CD14-positive monocyte (primary cell): Measurements from ENCODE around the gene PRELID3B. TPM values are rescaled to one million over a fixed set of nuclear protein-coding genes. Genes with fewer than 3 reads are reported as not detected.

Experiments
- DNase-seq, 3 donors: peaks; one replicate each; pipeline ENCODE4 v3.0.0-alpha.2; 2011 to 2022
- H2AFZ ChIP-seq: 2 replicates; pipeline ENCODE4 v1.6.0; 2012; ENCODE audit warnings: mild to moderate bottlenecking, low read depth, low read length, inconsistent platforms; ENCODE audit not compliant: insufficient read depth, poor library complexity, severe bottlenecking
- H3K27ac ChIP-seq, 2 donors: 1 replicate in 1 of 2; 2 replicates in 1 of 2; pipeline ENCODE4 v1.5.1; 2012 to 2013; ENCODE audit warnings: low read length in 2 of 2, control low read depth in 1 of 2, inconsistent platforms in 1 of 2, low read depth in 1 of 2, mild to moderate bottlenecking in 1 of 2
- H3K27me3 ChIP-seq, 2 donors: one replicate each; pipeline versions ENCODE4 v1.6.0 to v1.6.1; 2011 to 2013; ENCODE audit warnings: low read length in 2 of 2; ENCODE audit not compliant: control insufficient read depth in 2 of 2, insufficient read depth in 2 of 2
- H3K36me3 ChIP-seq, 2 donors: replicated peaks in 1 of 2; 1 replicate in 1 of 2; 2 replicates in 1 of 2; pipeline versions ENCODE4 v1.5.1 to v1.6.1; 2012 to 2013; ENCODE audit warnings: low read length in 2 of 2, control low read depth in 1 of 2, inconsistent platforms in 1 of 2, mild to moderate bottlenecking in 1 of 2; ENCODE audit not compliant: insufficient read depth in 2 of 2, control insufficient read depth in 1 of 2
- H3K4me1 ChIP-seq, 2 donors: 1 replicate in 1 of 2; 2 replicates in 1 of 2; pipeline versions ENCODE4 v1.5.1 to v1.6.1; 2012 to 2013; ENCODE audit warnings: low read length in 2 of 2, control low read depth in 1 of 2, inconsistent platforms in 1 of 2, mild to moderate bottlenecking in 1 of 2, moderate library complexity in 1 of 2; ENCODE audit not compliant: insufficient read depth in 2 of 2, control insufficient read depth in 1 of 2
- H3K4me2 ChIP-seq: replicated peaks from 2 replicates; pipeline ENCODE3; 2012; ENCODE audit warnings: low read length, moderate library complexity, mild to moderate bottlenecking; ENCODE audit not compliant: poor library complexity, severe bottlenecking; ENCODE audit errors: extremely low read depth
- H3K4me3 ChIP-seq, 3 experiments: fragments of 200-600 bp in 1 of 3; sonication (generic) in 1 of 3; replicated peaks in 1 of 3; 1 replicate in 2 of 3; 2 replicates in 1 of 3; pipeline ENCODE4 v1.5.1; 2011 to 2013; ENCODE audit warnings: low read length in 3 of 3, mild to moderate bottlenecking in 3 of 3, control low read depth in 2 of 3, low read depth in 2 of 3, inconsistent platforms in 1 of 3, moderate library complexity in 1 of 3
- H3K79me2 ChIP-seq: 2 replicates; pipeline ENCODE4 v1.6.0; 2012; ENCODE audit warnings: mild to moderate bottlenecking, control low read depth, inconsistent platforms, low read length, moderate library complexity; ENCODE audit not compliant: insufficient read depth
- H3K9ac ChIP-seq: 2 replicates; pipeline ENCODE4 v1.6.0; 2017; ENCODE audit warnings: low read length, mild to moderate bottlenecking; ENCODE audit not compliant: insufficient read depth, poor library complexity, severe bottlenecking
- H3K9me3 ChIP-seq, 2 donors: replicated peaks in 1 of 2; 1 replicate in 1 of 2; 2 replicates in 1 of 2; pipeline versions ENCODE4 v1.5.1 to v1.6.1; 2012 to 2013; ENCODE audit warnings: low read length in 2 of 2, control low read depth in 1 of 2; ENCODE audit not compliant: control insufficient read depth in 1 of 2, insufficient read depth in 1 of 2
- H4K20me1 ChIP-seq: 2 replicates; pipeline ENCODE4 v1.6.0; 2012; ENCODE audit warnings: mild to moderate bottlenecking, low read length, control low read depth, moderate library complexity; ENCODE audit not compliant: insufficient read depth
- H3K27ac Mint-ChIP-seq, 7 donors: one replicate each; pipeline ENCODE4 v1.8.0; 2020; ENCODE audit warnings: mild to moderate bottlenecking in 7 of 7, mixed read lengths in 7 of 7, moderate library complexity in 6 of 7, inconsistent platforms in 2 of 7
- H3K27me3 Mint-ChIP-seq, 3 donors: one replicate each; pipeline ENCODE4 v1.8.0; 2021 to 2022; ENCODE audit warnings: low read depth in 3 of 3, mild to moderate bottlenecking in 3 of 3, mixed read lengths in 3 of 3, moderate library complexity in 3 of 3, inconsistent platforms in 1 of 3
- H3K36me3 Mint-ChIP-seq, 2 donors: one replicate each; pipeline ENCODE4 v1.8.0; 2020; ENCODE audit warnings: mixed read lengths in 2 of 2, inconsistent platforms in 1 of 2, mild to moderate bottlenecking in 1 of 2
- H3K4me1 Mint-ChIP-seq: one replicate; pipeline ENCODE4 v1.8.0; 2020; ENCODE audit warnings: mild to moderate bottlenecking, mixed read lengths
- H3K4me3 Mint-ChIP-seq, 2 donors: one replicate each; pipeline ENCODE4 v1.8.0; 2020; ENCODE audit warnings: mild to moderate bottlenecking in 2 of 2, mixed read lengths in 2 of 2, moderate library complexity in 1 of 2
- H3K9me3 Mint-ChIP-seq, 7 donors: one replicate each; pipeline ENCODE4 v1.8.0; 2020 to 2022; ENCODE audit warnings: mixed read lengths in 7 of 7, mild to moderate bottlenecking in 6 of 7, moderate library complexity in 6 of 7, inconsistent platforms in 2 of 7
- WGBS: methylation state at CpG from one replicate; pipeline ENCODE4 v1.1.5; 2013; ENCODE audit warnings: missing lambda C conversion rate; ENCODE audit not compliant: insufficient coverage; 5-methylcytosine and 5-hydroxymethylcytosine counted together
- intact Hi-C, 2 donors: fragments of 100-400 bp; cut with micrococcal nuclease; formaldehyde crosslinking; loops; one replicate each; pipeline versions ENCODE4 v1.15.0 to v1.15.1; 2023
- polyA plus RNA-seq, 3 donors: library from polyadenylated mRNA; depleted of rRNA in 1 of 3; unstranded in 2 of 3; stranded (reverse) in 1 of 3; fragments of 300-500 nt in 2 of 3; fragments of >200 nt in 1 of 3; fragmentation: Illumina TruSeq in 2 of 3; gene quantifications; 1 replicate in 2 of 3; 2 replicates in 1 of 3; pipeline ENCODE4 v1.2.3, GENCODE V29; 2012 to 2021
- TF ChIP-seq, protein P1 (sequence below): fragments of 200-600 bp; IDR thresholded peaks from one replicate; pipeline ENCODE4 v1.8.0; 2022; ENCODE audit warnings: antibody characterized with exemption, mild to moderate bottlenecking

PRELID3B gene
- polyA plus RNA-seq, 3 donors, result 16.9 to 21.0 (median 20.1) TPM

DNA sequence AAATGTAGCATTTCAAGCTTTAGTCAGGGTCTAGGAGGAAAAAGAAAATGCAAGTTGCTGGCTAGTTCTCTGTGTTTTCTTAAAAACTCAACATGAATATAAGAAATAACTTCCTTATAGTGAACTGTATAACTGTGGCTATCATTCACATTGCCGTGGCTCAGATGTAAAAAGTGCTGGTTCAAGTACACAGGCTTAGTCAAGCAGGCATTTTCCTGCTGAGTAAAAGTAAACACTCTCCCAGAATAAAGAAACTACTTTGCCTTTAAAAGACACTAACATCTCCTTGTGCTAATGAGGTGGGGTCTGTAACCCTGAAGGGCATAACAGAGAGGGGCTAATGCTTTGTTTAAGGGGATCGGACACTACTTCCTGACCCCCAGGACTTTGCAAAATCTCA, 13.8 kb downstream of the PRELID3B start:
- peaks cover 57 to 70% of the 10 kb centered on the region in 2 donors for H3K36me3 ChIP-seq
- intact Hi-C loops, result loop anchor here in 1 of 2 donors (5.0 kb wide), 1 partner anchor 37 kb away; no protein-coding TSS in a partner anchor

DNA sequence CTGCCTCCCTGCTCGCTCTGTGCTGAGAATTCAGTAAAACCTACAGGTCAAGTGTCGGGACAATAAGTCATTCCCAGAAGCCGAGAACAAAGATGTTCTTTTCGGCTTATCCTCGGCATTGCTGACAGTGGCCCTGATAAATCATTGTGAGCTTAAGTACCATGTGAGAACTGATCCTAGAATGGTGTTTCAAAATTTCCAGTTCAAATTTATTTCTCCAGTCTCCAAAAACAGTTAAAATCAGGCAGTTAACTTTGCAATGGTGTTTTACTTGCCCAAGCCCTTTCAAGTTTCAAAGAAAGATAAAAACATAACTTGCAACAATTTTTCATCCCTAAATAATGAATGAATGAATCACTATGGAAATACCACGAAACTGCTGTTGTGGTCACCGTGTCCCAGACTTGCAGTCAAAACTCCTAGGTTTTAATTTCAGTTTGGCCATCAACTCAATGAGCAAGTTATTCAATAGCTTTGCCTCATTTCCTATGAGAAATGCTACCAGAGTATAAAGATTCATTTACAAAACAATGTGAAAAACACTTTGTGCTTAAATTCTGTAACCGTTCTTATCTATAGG, 14.8 kb downstream of the PRELID3B start:
- Mint-ChIP-seq H3K4me1 (peaks cover 50% of the 10 kb centered on the region), H3K27me3 (peaks cover 0 to 2% (median 2%) of the 10 kb centered on the region in 3 donors), H3K27ac (peak overlapping the region in 2 of 7 donors; percentile 4 to 37), H3K9me3 (no peaks in the 10 kb centered on the region), H3K4me3 (no peak overlapping the region), H3K36me3 (peaks cover 78 to 79% of the 10 kb centered on the region in 2 donors)
- H2AFZ ChIP-seq, result no peak overlapping the region
- no peak overlapping the region for H3K4me2 ChIP-seq
- H4K20me1 ChIP-seq, result peaks cover 87% of the 10 kb centered on the region
- H3K79me2 ChIP-seq, result peaks cover 84% of the 10 kb centered on the region
- H3K9me3 ChIP-seq, result no peaks in the 10 kb centered on the region
- H3K4me3 ChIP-seq, result no peak overlapping the region
- peaks cover 67 to 77% of the 10 kb centered on the region in 2 donors for H3K36me3 ChIP-seq
- peaks cover 22 to 38% of the 10 kb centered on the region in 2 donors for H3K4me1 ChIP-seq
- H3K27ac ChIP-seq, result no peak overlapping the region
- intact Hi-C loops, result loop anchor here in 1 of 2 donors (5.0 kb wide), 1 partner anchor 36 kb away; no protein-coding TSS in a partner anchor
- no peaks in the 10 kb centered on the region for H3K27me3 ChIP-seq
- TF ChIP-seq, protein P1, sequence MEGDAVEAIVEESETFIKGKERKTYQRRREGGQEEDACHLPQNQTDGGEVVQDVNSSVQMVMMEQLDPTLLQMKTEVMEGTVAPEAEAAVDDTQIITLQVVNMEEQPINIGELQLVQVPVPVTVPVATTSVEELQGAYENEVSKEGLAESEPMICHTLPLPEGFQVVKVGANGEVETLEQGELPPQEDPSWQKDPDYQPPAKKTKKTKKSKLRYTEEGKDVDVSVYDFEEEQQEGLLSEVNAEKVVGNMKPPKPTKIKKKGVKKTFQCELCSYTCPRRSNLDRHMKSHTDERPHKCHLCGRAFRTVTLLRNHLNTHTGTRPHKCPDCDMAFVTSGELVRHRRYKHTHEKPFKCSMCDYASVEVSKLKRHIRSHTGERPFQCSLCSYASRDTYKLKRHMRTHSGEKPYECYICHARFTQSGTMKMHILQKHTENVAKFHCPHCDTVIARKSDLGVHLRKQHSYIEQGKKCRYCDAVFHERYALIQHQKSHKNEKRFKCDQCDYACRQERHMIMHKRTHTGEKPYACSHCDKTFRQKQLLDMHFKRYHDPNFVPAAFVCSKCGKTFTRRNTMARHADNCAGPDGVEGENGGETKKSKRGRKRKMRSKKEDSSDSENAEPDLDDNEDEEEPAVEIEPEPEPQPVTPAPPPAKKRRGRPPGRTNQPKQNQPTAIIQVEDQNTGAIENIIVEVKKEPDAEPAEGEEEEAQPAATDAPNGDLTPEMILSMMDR, result no peak
- DNase-seq, result no peak
- WGBS, result 84% methylated on average over 4 of the region's 8 CpGs
- H3K9ac ChIP-seq, result no peak overlapping the region

More for the DNA sequence above, 13.8 kb downstream of the PRELID3B start:
- WGBS, result 60% methylated on average over 1 of the region's 2 CpGs
- H3K4me3 ChIP-seq, result no peak overlapping the region
- H3K27me3 ChIP-seq, result no peaks in the 10 kb centered on the region
- Mint-ChIP-seq H3K9me3 (no peaks in the 10 kb centered on the region), H3K27me3 (peaks cover 0 to 2% (median 0%) of the 10 kb centered on the region in 3 donors), H3K4me3 (no peak overlapping the region), H3K36me3 (peaks cover 69% of the 10 kb centered on the region in 2 donors), H3K4me1 (peaks cover 51% of the 10 kb centered on the region), H3K27ac (peak overlapping the region in 2 of 7 donors; percentile 38 to 64)
- peaks cover 82% of the 10 kb centered on the region for H3K79me2 ChIP-seq
- DNase-seq, result no peak
- H4K20me1 ChIP-seq, result peaks cover 78% of the 10 kb centered on the region
- TF ChIP-seq, protein P1, result no peak
- no peak overlapping the region for H3K4me2 ChIP-seq
- H3K4me1 ChIP-seq, result peaks cover 23 to 41% of the 10 kb centered on the region in 2 donors
- no peak overlapping the region for H3K9ac ChIP-seq
- H2AFZ ChIP-seq, result no peak overlapping the region
- H3K9me3 ChIP-seq, result no peaks in the 10 kb centered on the region
- peak overlapping the region in 1 of 2 donors; percentile 27 for H3K27ac ChIP-seq
